GM12878 (cell line): ENCODE data around the gene TOR1A. TPM values are rescaled to one million over a fixed set of nuclear protein-coding genes. Genes with fewer than 3 reads are reported as not detected.

Source experiments
- BACH1 ChIP-seq: fragments of 450-650 bp; IDR thresholded peaks from 2 replicates; pipeline ENCODE4 v1.6.1; 2017; ENCODE audit warnings: mild to moderate bottlenecking, borderline replicate concordance
- BCL3 ChIP-seq: IDR thresholded peaks from 2 replicates; pipeline ENCODE4 v1.6.1; 2011; ENCODE audit warnings: borderline replicate concordance, low read depth, mild to moderate bottlenecking, moderate library complexity, low read length; ENCODE audit not compliant: insufficient read depth, poor library complexity, severe bottlenecking
- DPF2 ChIP-seq: fragments of 450-650 bp; IDR thresholded peaks from 2 replicates; pipeline ENCODE4 v1.6.1; 2017; ENCODE audit warnings: mild to moderate bottlenecking
- FOXM1 ChIP-seq: IDR thresholded peaks from 2 replicates; pipeline ENCODE4 v1.6.1; 2012; ENCODE audit warnings: low read depth, mild to moderate bottlenecking, inconsistent platforms, low read length, moderate library complexity
- GATAD2B ChIP-seq: fragments of 450-650 bp; conservative IDR thresholded peaks from 2 replicates; pipeline ENCODE4 v1.6.1; 2017; ENCODE audit warnings: low read depth, mild to moderate bottlenecking, moderate library complexity
- HDAC2 ChIP-seq: fragments of 200-600 bp; sonication (generic); IDR thresholded peaks from 2 replicates; pipeline ENCODE4 v1.6.1; 2017
- LARP7 ChIP-seq: fragments of 450-650 bp; IDR thresholded peaks from 2 replicates; pipeline ENCODE4 v1.6.1; 2017; ENCODE audit warnings: mild to moderate bottlenecking
- NR2C2 ChIP-seq: IDR thresholded peaks from 2 replicates; pipeline ENCODE4 v1.6.1; 2011; ENCODE audit warnings: borderline replicate concordance, low read depth; ENCODE audit not compliant: control insufficient read depth, insufficient read length
- PAX8 ChIP-seq: fragments of 450-650 bp; IDR thresholded peaks from 2 replicates; pipeline ENCODE4 v1.6.1; 2017; ENCODE audit warnings: mild to moderate bottlenecking, moderate library complexity
- POLR2AphosphoS5 ChIP-seq: IDR thresholded peaks from 2 replicates; pipeline ENCODE4 v1.6.1; 2011; ENCODE audit warnings: mild to moderate bottlenecking, low read length, inconsistent platforms
- REST ChIP-seq: IDR thresholded peaks from 2 replicates; pipeline ENCODE4 v1.6.1; 2012; ENCODE audit warnings: mild to moderate bottlenecking, low read depth, low read length
- SMAD1 ChIP-seq: fragments of 450-650 bp; IDR thresholded peaks from 2 replicates; pipeline ENCODE4 v1.6.1; 2018; ENCODE audit warnings: mild to moderate bottlenecking, low read depth; ENCODE audit not compliant: partially characterized antibody
- SMARCA5 ChIP-seq: fragments of 450-650 bp; IDR thresholded peaks from 2 replicates; pipeline ENCODE4 v1.6.1; 2017; ENCODE audit warnings: mild to moderate bottlenecking
- SP1 ChIP-seq: IDR thresholded peaks from one replicate; pipeline ENCODE4 v1.6.1; 2011; ENCODE audit warnings: low read depth, low read length
- SREBF1 ChIP-seq: IDR thresholded peaks from 2 replicates; pipeline ENCODE4 v1.6.1; 2012; ENCODE audit warnings: mild to moderate bottlenecking, low read length
- SUZ12 ChIP-seq: fragments of 200-600 bp; sonication (generic); IDR thresholded peaks from one replicate; pipeline ENCODE4 v1.6.1; 2018; ENCODE audit warnings: antibody characterized with exemption, mild to moderate bottlenecking; ENCODE audit not compliant: unreplicated experiment
- TBL1XR1 ChIP-seq: IDR thresholded peaks from 2 replicates; pipeline ENCODE4 v1.6.1; 2012; ENCODE audit warnings: low read depth, low read length, improper control_type of control experiment
- YY1 ChIP-seq: IDR thresholded peaks from 2 replicates; pipeline ENCODE4 v1.6.1; 2011; ENCODE audit warnings: low read depth, mild to moderate bottlenecking, low read length
- ZBTB40 ChIP-seq: fragments of 450-650 bp; IDR thresholded peaks from 2 replicates; pipeline ENCODE4 v1.6.1; 2016; ENCODE audit warnings: mild to moderate bottlenecking, moderate library complexity, borderline replicate concordance
- ZNF384 ChIP-seq: IDR thresholded peaks from 2 replicates; pipeline ENCODE4 v1.6.1; 2012; ENCODE audit warnings: low read depth, mild to moderate bottlenecking, low read length, improper control_type of control experiment, borderline replicate concordance
- polyA plus RNA-seq, 11 experiments: library from polyadenylated mRNA; depleted of rRNA in 4 of 11; unstranded in 6 of 11; stranded (reverse) in 5 of 11; fragments of >200 nt; fragmentation: Nextera tagmentation in 4 of 11; fragmentation: Illumina TruSeq in 1 of 11; extraction: Ambion mirVana in 4 of 11; extraction: Trizol in 1 of 11; gene quantifications; 1 replicate in 1 of 11; 2 replicates in 10 of 11; pipeline versions ENCODE4 v1.2.1 to v1.2.3, GENCODE V29; 2011 to 2016; ENCODE audit warnings: inconsistent platforms in 2 of 11, missing spikeins in 2 of 11, low read depth in 1 of 11
- total RNA-seq, 4 experiments: library from RNA; depleted of rRNA in 3 of 4; stranded (reverse); fragments of >200 nt in 3 of 4; fragmentation: Illumina TruSeq in 1 of 4; extraction: Trizol in 1 of 4; gene quantifications; 2 replicates each; pipeline versions ENCODE4 v1.2.1 to v1.2.3, GENCODE V29; 2013 to 2021
- TF ChIP-seq, protein P1 (sequence below): IDR thresholded peaks from 2 replicates; pipeline ENCODE4 v1.6.1; 2012; ENCODE audit warnings: low read depth, low read length, improper control_type of control experiment

Gene TOR1A
- total and polyA plus RNA-seq, 10 of the 15 experiments (the other 5 are each of a cell fraction or from before 2014, with no cell fraction given), result 3.2 to 60.8 (median 38.6) TPM

GRCh38 chr9:129823935-129824601 lies at the start of gene TOR1A (continued):
- peak; percentile 85 for TF ChIP-seq ZBTB40
- TF ChIP-seq ZNF384, result no peak
- peak; percentile 53; the same call in 1 of the 2 replicates for TF ChIP-seq GATAD2B
- 0 out of 2 replicates have a peak, but pooled peaks have one; percentile 39 for TF ChIP-seq DPF2
- TF ChIP-seq SUZ12, result no peak
- TF ChIP-seq YY1, result peak; percentile 100
- TF ChIP-seq SREBF1, result no peak
- TF ChIP-seq BACH1, result peak; percentile 62; the same call in 1 of the 2 replicates
- no peak for TF ChIP-seq FOXM1
- no peak for TF ChIP-seq SMAD1
- peak; percentile 84 for TF ChIP-seq POLR2AphosphoS5
- 0 out of 2 replicates have a peak, but pooled peaks have one; percentile 24 for TF ChIP-seq REST
- TF ChIP-seq BCL3, result no peak
- no peak for TF ChIP-seq PAX8
- TF ChIP-seq, protein P1, sequence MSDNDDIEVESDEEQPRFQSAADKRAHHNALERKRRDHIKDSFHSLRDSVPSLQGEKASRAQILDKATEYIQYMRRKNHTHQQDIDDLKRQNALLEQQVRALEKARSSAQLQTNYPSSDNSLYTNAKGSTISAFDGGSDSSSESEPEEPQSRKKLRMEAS, result peak; percentile 65; the same call in 1 of the 2 replicates
- 0 out of 2 replicates have a peak, but pooled peaks have one; percentile 38 for TF ChIP-seq LARP7
- peak; percentile 48 for TF ChIP-seq SP1
- no peak for TF ChIP-seq NR2C2
- TF ChIP-seq SMARCA5, result 0 out of 2 replicates have a peak, but pooled peaks have one; percentile 20
- no peak for TF ChIP-seq TBL1XR1
- no peak for TF ChIP-seq HDAC2
